Activated CD4-positive, CD25-positive, alpha-beta regulatory T cell treated with anti-CD3 and anti-CD28 coated beads, Interleukin-2, amount 50 U/mL, for 24 hours (primary cell): Measurements from ENCODE around the gene MMP23B.
"Not testable (repeated sequence)": the region's sequence is repeated elsewhere in the genome, so short reads cannot be mapped to it uniquely, and the experiment has no call there.

Experiments
- ATAC-seq, 2 donors: fragments of 150-1000 bp; cut with Tn5 transposase; one replicate each; pipeline ENCODE4 v1.10.0; 2021; ENCODE audit warnings: mild to moderate bottlenecking in 1 of 2, moderate library complexity in 1 of 2

MMP23B gene

DNA sequence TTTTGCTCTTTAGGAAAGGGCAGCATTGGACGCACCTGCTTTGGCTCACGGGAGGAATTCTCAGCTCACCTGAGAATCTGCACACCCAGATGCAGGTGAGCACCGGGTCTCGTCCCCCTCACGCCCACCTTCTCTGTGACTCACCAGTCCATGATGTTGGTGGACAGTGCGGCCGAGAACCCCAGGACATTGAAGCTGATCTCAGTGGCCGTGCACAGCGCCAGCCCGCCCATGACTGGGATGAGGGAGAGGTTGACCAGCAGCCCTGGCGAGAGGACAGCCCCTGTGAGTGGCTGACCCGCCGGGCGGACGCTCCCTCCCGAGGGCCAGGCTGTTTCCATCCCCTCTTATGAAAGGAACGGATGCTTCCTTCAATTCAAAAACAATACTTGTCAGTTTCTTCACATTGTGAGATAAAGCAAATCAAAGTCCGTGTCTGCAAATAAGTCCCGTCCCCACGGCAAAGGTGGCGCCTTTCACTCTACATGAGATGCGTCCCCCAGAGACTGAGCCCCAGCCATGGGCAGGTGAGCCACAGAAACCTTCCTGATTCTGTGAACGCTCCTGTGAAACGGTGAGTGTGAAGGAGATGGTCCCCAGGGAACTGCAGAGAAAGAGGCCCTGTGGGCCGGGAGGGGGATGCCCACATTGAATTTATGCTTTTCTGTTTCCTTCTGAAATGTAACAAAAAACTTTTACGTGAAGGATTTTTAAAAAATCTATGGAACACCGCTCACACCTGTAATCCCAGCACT is 39.6 kb downstream of the MMP23B start:
- no peak for ATAC-seq

DNA sequence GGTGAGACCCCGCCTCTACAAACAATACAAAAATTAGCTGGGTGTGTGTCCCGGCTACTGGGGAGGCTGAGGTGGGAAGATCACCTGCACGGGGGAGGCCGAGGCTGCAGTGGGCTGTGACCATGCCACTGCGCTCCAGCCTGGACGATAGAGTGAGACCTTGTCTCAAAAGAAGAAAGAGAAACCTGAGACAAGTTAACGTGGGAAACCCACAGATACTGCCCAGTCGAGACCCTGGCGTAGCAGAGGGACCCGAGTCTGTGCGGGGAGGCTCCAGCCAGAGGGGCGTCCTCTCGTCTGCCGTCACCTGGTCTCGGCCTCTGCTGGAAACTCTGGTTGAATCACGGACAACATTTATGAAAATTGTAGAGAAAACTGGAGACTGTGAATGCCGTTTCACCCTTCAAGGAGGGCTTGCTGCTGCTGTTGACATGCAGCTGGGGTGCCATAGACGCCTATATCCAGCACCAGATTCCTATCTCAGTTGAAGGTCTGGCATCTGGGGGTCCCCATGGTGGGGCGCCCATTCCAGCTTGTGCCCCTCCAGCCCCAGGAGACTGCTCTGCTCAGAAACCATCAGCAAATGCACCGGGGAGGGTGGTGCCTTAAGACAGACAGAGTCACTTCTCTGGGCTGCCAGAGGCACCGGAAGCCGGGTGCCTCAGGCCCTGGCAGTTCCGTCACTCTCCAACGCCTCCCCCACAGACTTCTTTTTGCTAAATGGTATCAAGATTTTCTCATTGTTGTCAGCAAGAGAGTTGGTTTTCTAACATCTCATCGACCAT is 40.4 kb downstream of the MMP23B start:
- no peak for ATAC-seq

DNA sequence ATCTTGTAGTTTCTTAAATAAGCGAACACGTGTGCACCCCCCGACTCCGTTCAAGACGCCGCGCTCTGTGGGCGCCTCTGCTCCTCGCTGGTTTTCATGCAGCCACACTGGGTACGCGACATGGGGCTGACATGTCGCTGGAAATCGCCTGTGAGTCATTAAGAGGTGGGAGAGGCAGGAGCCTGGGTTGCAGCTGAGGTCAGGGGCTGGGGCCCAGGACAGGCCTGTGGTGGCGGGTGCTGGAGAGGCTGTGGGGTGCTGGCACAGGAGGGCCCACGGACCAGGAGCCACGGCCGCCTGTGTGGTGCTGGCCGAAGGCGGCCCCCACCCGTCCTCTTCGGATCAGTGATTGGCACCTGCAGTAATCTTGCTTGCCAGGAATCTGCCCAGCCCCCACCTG is 42.8 kb downstream of the MMP23B start:
- ATAC-seq: not testable (repeated sequence)

DNA sequence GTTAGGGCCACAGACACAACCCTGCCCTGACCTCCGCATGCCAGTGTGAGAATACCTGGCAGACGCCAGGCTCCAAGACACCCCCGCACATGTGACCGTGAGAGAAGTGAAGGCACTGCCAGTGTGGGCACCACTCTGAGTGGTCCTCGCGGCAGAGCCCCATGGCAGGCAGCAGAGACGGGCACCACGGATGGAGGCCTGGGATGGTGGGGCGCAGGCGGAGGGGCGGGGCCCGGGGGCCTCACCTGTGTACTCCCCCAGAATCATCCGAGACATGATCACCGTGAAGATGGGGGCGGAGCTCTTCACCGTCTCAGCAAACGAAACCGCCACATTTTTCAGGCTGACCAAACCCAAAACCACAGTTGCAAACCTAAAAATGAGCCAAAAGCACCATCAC is 43.2 kb downstream of the MMP23B start:
- ATAC-seq: not testable (repeated sequence)

DNA sequence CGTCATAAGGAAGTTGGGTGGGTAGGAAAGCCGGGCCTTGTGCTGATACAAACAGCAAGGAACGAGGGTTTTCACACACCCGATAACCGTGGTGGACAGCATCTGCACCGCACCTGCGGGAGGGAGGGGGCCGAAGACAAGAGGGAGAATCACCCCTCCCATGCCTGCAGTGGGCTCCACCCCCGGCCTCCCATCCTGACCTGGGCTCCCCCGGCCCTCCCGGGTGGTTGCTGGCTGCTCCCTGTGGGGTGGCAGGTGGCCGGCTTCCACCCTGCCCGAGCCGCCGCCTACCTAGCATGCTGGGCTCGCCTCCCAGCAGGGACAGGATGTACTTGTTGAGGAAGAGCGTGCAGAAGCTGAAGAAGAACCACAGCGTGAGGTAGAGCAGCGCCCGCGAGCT is 44.1 kb downstream of the MMP23B start:
- not testable (repeated sequence) for ATAC-seq

DNA sequence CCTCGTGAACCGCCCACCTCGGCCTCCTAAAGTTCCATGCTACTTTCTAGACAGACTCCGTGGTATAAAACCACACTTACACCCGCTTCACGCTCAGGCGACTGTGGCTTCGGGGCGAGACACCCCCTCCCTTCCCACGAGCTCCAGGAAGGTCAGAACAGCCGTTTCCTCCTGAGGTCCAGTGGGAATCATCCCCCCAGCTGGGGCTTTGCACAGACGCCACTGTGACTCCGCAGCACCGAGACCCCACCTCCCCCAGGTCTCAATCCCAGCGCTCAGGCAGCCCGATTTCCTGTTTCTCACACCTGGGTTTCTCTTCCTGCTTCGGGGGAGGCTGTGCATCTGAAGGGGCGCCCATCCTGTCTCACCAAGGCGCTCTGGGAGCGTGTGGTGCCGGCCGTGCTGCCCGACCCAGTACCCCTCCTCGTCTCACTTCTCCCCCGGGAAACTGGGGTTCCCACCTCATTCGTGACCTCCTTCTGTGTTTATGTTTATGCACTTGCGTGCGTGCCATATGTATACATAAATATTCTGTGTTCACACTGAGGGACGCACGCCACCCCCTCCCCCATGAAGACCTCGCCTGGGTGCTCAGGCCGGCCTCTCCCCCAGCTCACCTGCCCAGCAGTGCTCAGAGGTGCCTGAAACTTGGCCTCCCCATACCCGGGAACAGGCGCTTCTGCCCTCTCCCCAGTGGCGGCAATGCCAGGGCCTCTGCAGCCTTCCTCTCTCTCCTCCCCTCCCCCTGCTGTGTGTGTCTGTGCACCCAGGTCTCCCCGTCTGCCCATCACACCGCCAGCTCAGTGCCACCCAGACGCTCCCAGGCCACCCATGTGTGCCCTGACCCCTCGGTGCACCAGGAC is 46.0 kb downstream of the MMP23B start:
- peak; percentile 67 to 73 for ATAC-seq

DNA sequence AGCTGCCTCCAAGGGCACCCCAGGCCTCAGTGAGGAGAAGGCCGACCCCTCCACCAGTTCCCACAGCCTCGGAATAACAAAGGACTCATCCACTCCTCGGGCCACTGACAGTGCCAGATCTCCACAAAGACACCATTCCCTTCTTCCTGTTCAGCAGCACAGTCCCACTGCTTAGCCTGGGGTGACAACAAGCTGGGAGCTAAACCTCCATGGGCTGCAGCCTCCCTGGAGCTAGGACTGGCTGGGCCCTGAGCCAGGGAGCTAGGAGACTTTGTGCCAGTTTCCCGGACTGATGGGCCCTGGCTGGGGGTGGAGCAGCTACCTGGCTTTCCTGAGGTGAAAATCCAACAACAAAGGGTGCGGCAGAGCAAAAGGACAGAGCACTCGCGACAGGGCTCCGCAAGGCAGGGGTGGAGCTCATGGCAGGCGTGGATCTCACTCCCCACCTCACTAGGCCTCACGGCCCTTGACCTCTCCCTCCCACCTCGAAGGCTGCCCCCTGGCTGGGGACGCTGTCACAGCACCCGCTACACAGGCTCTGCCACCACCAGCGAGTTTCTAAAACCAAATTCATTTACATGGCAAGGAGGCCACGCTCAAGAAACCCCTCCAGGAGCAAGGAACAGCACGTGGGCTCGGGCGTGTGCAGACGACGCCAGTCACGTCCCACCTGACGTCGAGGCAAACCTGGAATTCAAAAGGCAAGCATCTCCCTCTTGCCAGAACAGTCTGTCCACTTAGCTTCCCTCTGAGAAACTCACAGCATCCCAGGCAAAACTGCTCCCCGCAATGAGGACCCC is 46.8 kb downstream of the MMP23B start:
- peak in 1 of 2 donors; percentile 55 for ATAC-seq

DNA sequence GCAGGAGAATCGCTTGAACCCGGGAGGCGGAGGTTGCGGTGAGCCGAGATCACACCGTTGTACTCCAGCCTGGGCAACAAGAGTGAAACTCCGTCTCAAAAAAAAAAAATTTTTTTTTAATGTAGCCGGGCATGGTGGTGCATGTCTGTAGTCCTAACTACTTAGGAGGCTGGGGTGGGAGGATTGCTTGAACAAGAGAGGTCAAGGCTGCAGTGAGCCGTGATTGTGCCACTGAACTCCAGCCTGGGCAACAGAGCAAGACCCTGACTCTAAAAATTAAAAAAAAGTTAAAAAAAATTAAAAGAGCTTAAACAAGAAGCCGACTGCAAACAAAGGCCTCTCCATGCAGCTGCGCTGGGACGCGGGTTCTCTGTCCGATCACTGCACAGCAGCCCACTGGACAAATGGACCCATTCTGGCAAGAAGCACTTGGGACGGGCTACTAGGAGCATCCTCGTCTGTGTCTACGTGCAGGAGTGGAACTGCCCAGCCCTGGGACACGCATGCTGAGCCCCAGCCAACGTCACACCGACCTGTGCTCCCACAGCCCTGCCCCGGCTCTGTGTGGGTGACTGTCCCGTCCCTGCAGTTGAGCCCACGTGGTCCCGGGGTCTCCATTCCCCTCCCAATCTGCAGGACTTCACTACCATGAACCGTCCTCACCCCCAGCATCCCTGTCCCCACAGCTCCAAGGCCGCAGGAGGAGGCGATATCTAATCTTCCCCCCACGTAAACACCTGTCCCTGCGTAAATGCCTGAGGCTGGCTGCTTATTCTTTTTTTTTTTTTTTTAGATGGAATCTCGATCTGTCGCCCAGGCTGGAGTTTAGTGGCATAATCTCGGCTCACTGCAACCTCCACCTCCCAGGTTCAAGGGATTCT is 48.3 kb downstream of the MMP23B start:
- ATAC-seq: no peak

DNA sequence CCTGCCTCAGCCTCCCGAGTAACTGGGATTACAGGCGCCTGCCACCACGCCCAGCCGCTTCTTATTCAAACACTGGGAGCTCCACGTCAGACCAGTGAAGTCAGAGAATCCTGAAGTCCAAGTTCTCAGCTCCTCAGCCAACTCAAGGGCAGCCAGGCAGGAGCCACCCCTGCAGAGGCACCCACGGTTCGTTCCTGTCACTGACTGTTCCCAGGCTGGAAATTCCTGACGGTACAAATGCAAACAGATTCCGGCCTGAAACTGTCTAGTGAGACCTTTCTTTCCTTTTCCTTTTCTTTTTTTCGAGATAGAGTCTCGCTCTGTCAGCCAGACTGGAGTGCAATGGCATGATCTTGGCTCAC is 48.9 kb downstream of the MMP23B start:
- no peak for ATAC-seq

DNA sequence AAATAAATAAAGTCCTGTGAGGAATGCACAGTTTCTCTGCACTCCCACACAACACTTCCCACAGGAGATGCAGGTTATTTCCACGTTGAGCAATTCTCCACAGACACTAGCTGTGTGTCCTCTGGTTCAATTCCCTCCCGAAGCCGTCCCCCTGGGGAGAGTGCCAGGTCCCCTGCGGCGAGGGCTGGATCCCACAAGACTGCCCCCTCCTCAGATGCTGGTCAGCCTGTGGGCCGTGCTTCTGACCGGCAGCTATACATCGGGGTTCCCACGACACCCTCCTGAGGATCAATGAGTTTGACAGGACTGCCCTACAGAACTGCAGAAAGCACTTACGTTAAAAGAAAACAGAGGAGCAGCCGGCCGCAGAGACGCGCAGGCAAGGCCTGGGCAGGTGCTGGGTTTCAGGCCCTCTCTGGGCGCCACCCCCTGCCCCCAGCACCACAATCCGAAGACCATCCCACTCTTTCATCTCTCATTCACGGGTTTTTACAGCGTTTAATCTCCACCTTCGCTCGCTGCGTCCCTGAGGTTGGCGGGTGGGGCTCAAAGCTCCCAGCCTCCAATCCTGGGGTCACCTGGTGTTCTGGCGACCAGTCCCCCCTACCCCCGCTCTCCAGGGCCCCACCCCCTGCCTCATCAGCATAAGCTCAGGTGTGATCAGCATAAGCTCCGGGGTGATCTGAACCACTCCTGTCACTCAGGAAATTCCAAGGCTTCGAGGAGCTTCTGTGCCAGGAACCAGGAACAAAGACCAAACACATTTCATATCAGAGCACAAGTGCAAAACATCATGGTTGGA is 51.3 kb downstream of the MMP23B start:
- no peak for ATAC-seq
